Iris pigment epithelial cell (primary cell): ENCODE results near the gene SH3BGRL.
"Not testable (repeated sequence)": the region's sequence is repeated elsewhere in the genome, so short reads cannot be mapped to it uniquely, and the experiment has no call there.

Source experiments
- DNase-seq: peaks from one replicate; pipeline ENCODE4 v3.0.0-alpha.2; 2011; ENCODE audit warnings: low read depth

SH3BGRL gene

GRCh38 chrX:81259714-81260395 lies 58.0 kb downstream of the SH3BGRL start:
- peak; percentile 35 for DNase-seq

GRCh38 chrX:81261576-81261975 lies 59.7 kb downstream of the SH3BGRL start:
- peak; percentile 58 for DNase-seq

- DNase-seq = no peak
Observed at GRCh38 chrX:81263059-81263458, 61.2 kb downstream of the SH3BGRL start.

GRCh38 chrX:81278616-81279015 lies 76.7 kb downstream of the SH3BGRL start:
- no peak for DNase-seq

- DNase-seq = no peak
Observed at GRCh38 chrX:81280148-81280547, 78.2 kb downstream of the SH3BGRL start.

GRCh38 chrX:81286075-81286474 lies 84.2 kb downstream of the SH3BGRL start:
- DNase-seq = no peak

GRCh38 chrX:81286608-81287007 lies 84.7 kb downstream of the SH3BGRL start:
- DNase-seq = no peak

- no peak for DNase-seq
Observed at GRCh38 chrX:81291996-81292395, 90.1 kb downstream of the SH3BGRL start.

GRCh38 chrX:81294101-81294500 lies 92.2 kb downstream of the SH3BGRL start:
- no peak for DNase-seq

- DNase-seq = peak; percentile 4
Observed at GRCh38 chrX:81301877-81302276, 100.0 kb downstream of the SH3BGRL start.

GRCh38 chrX:81304563-81304962 lies 102.7 kb downstream of the SH3BGRL start:
- DNase-seq = no peak

- DNase-seq = no peak
Observed at GRCh38 chrX:81305240-81305639, 103.3 kb downstream of the SH3BGRL start.

GRCh38 chrX:81308086-81308829 lies 106.4 kb downstream of the SH3BGRL start:
- DNase-seq = no peak

GRCh38 chrX:81316163-81316562 lies 114.3 kb downstream of the SH3BGRL start:
- peak; percentile 43 for DNase-seq

- not testable (repeated sequence) for DNase-seq
Observed at GRCh38 chrX:81331653-81332052, 129.8 kb downstream of the SH3BGRL start.

GRCh38 chrX:81336455-81337152 lies 134.7 kb downstream of the SH3BGRL start:
- DNase-seq = peak; percentile 48

- no peak for DNase-seq
Observed at GRCh38 chrX:81337805-81338204, 135.9 kb downstream of the SH3BGRL start.

GRCh38 chrX:81338924-81339323 lies 137.0 kb downstream of the SH3BGRL start:
- no peak for DNase-seq

- not testable (repeated sequence) for DNase-seq
Observed at GRCh38 chrX:81345296-81345695, 143.4 kb downstream of the SH3BGRL start.
